PC-3 (cell line): Measurements from ENCODE around the gene LRRC37B.

Source experiments
- EZH2phosphoT487 ChIP-seq: fragments of 300-600 bp; sonication (generic); IDR thresholded peaks from 2 replicates; pipeline ENCODE4 v1.6.1; 2018; ENCODE audit warnings: mild to moderate bottlenecking, antibody characterized with exemption, low read length, borderline replicate concordance
- TF ChIP-seq, protein P1 (sequence below): fragments of 300-600 bp; sonication (generic); conservative IDR thresholded peaks from 2 replicates; pipeline ENCODE4 v1.5.1; 2017; ENCODE audit warnings: antibody characterized with exemption, low read depth, mild to moderate bottlenecking, low read length

DNA sequence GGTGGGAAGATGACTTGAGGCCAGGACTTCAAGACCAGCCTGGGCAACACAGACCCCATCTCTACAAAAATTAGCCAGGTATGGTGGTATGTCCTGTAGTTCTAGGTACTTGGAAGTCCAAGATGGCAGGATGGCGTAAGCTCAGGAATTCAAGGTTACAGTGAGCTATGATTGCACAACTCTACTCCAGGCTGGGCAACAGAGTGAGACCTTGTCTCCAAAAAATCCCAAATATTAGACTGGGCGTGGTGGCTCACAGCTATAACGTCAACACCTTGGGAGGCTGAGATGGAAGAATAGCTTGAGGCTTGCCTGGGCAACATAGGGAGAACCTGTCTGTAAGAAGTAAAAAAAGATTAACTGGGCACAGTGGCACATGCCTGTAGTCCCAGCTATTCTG is 39.5 kb upstream of the LRRC37B start:
- TF ChIP-seq, protein P1, sequence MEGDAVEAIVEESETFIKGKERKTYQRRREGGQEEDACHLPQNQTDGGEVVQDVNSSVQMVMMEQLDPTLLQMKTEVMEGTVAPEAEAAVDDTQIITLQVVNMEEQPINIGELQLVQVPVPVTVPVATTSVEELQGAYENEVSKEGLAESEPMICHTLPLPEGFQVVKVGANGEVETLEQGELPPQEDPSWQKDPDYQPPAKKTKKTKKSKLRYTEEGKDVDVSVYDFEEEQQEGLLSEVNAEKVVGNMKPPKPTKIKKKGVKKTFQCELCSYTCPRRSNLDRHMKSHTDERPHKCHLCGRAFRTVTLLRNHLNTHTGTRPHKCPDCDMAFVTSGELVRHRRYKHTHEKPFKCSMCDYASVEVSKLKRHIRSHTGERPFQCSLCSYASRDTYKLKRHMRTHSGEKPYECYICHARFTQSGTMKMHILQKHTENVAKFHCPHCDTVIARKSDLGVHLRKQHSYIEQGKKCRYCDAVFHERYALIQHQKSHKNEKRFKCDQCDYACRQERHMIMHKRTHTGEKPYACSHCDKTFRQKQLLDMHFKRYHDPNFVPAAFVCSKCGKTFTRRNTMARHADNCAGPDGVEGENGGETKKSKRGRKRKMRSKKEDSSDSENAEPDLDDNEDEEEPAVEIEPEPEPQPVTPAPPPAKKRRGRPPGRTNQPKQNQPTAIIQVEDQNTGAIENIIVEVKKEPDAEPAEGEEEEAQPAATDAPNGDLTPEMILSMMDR: no peak
- no peak for TF ChIP-seq EZH2phosphoT487
